WERI-Rb-1 (cell line): ENCODE results near the gene LRIT2.

Experiments
- DNase-seq: peaks from one replicate; pipeline ENCODE4 v3.0.0-alpha.2; 2020
- H3K27ac ChIP-seq: fragments of 250-450 bp; sonication (Bioruptor Pico); 2 replicates; pipeline ENCODE4 v1.5.1; 2020; ENCODE audit warnings: mild to moderate bottlenecking, moderate library complexity
- H3K27me3 ChIP-seq: fragments of 250-450 bp; sonication (Bioruptor Pico); 2 replicates; pipeline ENCODE4 v1.5.1; 2021; ENCODE audit warnings: mild to moderate bottlenecking, low read depth, moderate library complexity; ENCODE audit not compliant: insufficient read depth, severe bottlenecking
- H3K36me3 ChIP-seq: fragments of 250-450 bp; sonication (Bioruptor Pico); 2 replicates; pipeline ENCODE4 v1.5.1; 2020; ENCODE audit warnings: mild to moderate bottlenecking, moderate library complexity
- H3K4me3 ChIP-seq: 2 replicates; pipeline ENCODE4 v1.5.1; 2011; ENCODE audit warnings: low read depth, mild to moderate bottlenecking, control low read depth, low read length
- H3K9me3 ChIP-seq: fragments of 250-450 bp; sonication (Bioruptor Pico); 2 replicates; pipeline ENCODE4 v1.5.1; 2021; ENCODE audit warnings: mild to moderate bottlenecking, moderate library complexity; ENCODE audit not compliant: severe bottlenecking
- CTCF ChIP-seq: IDR thresholded peaks from 2 replicates; pipeline ENCODE4 v1.5.1; 2011; ENCODE audit warnings: low read depth, mild to moderate bottlenecking, control low read depth, inconsistent platforms, low read length

The LRIT2 gene

GRCh38 chr10:84247496-84247895 lies 22.2 kb upstream of the LRIT2 start:
- no peak overlapping the region for H3K4me3 ChIP-seq
- TF ChIP-seq CTCF: no peak
- no peaks in the 10 kb centered on the region for H3K27me3 ChIP-seq

GRCh38 chr10:84244651-84245270 lies 19.4 kb upstream of the LRIT2 start, which contains the start of gene RGR:
RGR (plus strand) TSS chr10:84245053; CDS start chr10:84245091, 38 bp downstream.
- no peaks in the 10 kb centered on the region for H3K27me3 ChIP-seq
- H3K4me3 ChIP-seq: peak within 1 kb of the TSS; percentile 41
- DNase-seq: peak; percentile 91
- no peaks in the 10 kb centered on the region for H3K36me3 ChIP-seq
- no peaks in the 10 kb centered on the region for H3K9me3 ChIP-seq
- no peak for TF ChIP-seq CTCF
- H3K27ac ChIP-seq: peak within 1 kb of the TSS; percentile 91

More at GRCh38 chr10:84247496-84247895, 22.2 kb upstream of the LRIT2 start:
- no peak for DNase-seq
- no peak overlapping the region for H3K27ac ChIP-seq
- no peaks in the 10 kb centered on the region for H3K36me3 ChIP-seq
- H3K9me3 ChIP-seq: no peaks in the 10 kb centered on the region

GRCh38 chr10:84243759-84244158 lies 18.4 kb upstream of the LRIT2 start:
- no peak for TF ChIP-seq CTCF
- H3K27ac ChIP-seq: peak overlapping the region; percentile 91
- H3K36me3 ChIP-seq: no peaks in the 10 kb centered on the region
- H3K9me3 ChIP-seq: no peaks in the 10 kb centered on the region
- no peak overlapping the region for H3K4me3 ChIP-seq
- DNase-seq: no peak
- no peaks in the 10 kb centered on the region for H3K27me3 ChIP-seq

GRCh38 chr10:84241185-84241790 lies 15.9 kb upstream of the LRIT2 start, which contains the start of gene LRIT1:
LRIT1 (minus strand) TSS chr10:84241546; CDS start chr10:84241439, 107 bp downstream.
- no peaks in the 10 kb centered on the region for H3K36me3 ChIP-seq
- H3K27ac ChIP-seq: peak within 1 kb of the TSS; percentile 84
- H3K4me3 ChIP-seq: peak within 1 kb of the TSS; percentile 33
- no peaks in the 10 kb centered on the region for H3K27me3 ChIP-seq
- no peak for TF ChIP-seq CTCF
- DNase-seq: peak; percentile 94
- no peaks in the 10 kb centered on the region for H3K9me3 ChIP-seq

- H3K9me3 ChIP-seq: no peaks in the 10 kb centered on the region
- H3K4me3 ChIP-seq: no peak overlapping the region
- no peak overlapping the region for H3K27ac ChIP-seq
- no peaks in the 10 kb centered on the region for H3K27me3 ChIP-seq
- no peak for TF ChIP-seq CTCF
- H3K36me3 ChIP-seq: no peaks in the 10 kb centered on the region
- DNase-seq: no peak
These were observed 13.6 kb upstream of the LRIT2 start for GRCh38 chr10:84238909-84239308.
